DMS 273 (cell line): ENCODE measurements around the gene KIAA2012.
"Not testable (repeated sequence)": the region's sequence is repeated elsewhere in the genome, so short reads cannot be mapped to it uniquely, and the experiment has no call there.

ENCODE experiments used
- DNase-seq: peaks from one replicate; lab custom pipeline; 2025; ENCODE audit not compliant: unreplicated experiment; lab: John Stamatoyannopoulos, UW

Gene KIAA2012

DNA sequence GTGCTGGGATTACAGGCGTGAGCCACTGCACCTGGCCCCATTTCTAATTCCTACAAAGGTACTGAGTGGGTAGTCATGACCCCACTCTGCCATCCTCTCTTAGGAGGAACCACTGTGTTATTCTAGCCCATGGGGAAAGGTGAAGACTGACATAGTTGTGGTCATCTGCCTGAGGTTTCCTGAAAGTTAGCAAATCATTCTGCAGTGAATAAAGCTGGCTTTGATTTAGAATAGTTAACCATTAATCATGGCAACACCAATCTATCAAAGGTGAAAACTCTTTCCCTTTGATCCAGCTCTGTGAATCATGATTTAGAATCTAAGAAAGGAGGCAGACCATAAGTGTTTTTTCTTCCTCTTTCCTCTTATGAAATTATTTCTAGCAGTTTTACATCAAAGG is 114.5 kb downstream of the KIAA2012 start:
- DNase-seq: no peak

DNA sequence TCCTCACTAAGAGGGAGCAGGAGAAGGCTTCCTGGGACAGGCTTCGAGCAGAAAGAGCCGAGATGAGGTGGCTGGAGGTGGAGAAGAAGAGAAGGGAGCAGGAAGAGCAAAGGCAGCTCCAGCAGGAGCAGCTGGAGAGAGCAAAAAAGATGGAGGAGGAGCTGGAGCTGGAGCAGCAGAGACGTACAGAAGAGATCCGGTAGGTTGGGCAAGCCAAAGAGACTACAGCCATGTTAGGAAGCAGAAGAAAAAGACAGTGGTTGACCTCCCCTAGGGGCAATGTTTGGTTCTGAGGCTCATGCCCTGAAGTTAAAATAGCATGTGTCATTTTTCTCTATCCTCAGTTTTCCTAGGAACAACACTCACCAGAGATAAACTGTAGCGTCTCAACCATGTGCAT is 120.2 kb downstream of the KIAA2012 start:
- DNase-seq: no peak

DNA sequence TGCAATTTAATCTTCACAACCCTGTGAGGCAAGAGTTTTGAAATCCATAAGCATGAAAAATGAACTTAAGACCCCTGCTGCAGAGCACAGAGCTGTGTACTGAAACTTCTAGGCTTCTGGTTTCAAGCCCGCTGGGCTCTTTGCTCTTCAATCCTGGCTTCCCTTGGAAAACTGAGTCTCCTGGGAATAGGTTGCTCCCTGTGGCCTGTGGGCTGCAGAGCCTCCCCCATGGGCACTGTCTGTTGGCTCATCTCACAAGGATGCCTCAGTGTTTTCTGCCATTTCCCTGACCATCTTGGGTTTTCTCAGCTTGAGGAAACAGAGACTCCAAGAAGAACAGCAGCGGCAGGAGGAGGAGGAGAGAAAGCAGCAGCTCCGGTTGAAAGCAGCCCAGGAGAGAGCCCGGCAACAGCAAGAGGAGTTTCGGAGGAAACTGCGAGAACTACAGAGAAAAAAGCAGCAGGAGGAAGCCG is 120.9 kb downstream of the KIAA2012 start:
- DNase-seq: no peak

DNA sequence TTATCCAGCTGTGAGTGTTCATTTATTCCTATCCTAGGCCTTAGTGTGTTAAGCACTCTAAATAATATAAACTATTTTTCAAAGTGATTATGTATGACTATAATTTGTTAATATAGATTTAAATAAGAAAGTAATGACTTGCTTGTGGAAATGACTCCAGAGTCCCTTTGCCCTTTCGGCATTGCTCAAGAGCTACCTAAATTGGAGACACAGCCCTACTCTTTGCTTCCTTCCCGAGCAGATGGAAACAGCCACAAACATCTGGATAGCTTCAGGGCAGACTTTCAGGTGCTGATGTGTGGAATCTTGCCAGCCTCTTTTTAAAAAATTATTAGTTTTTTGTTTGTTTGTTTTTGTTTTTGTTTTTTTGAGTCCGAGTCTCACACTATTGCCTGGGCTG is 121.4 kb downstream of the KIAA2012 start:
- no peak for DNase-seq

DNA sequence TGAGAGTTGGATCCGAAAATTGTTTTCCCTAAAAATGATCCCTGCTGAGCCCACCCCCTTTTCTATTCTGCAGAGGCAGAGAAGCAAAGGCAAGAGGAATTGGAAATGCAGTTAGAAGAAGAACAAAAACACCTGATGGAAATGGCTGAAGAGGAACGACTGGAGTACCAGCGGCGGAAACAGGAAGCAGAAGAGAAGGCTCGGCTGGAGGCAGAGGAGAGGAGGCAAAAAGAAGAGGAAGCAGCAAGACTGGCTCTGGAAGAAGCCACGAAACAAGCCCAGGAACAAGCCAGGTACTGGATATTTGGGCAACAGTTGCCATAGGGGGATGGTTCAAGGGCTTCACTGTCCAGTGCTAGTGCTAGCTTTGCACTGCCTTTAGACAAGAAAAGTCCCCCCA is 123.7 kb downstream of the KIAA2012 start:
- DNase-seq: no peak

DNA sequence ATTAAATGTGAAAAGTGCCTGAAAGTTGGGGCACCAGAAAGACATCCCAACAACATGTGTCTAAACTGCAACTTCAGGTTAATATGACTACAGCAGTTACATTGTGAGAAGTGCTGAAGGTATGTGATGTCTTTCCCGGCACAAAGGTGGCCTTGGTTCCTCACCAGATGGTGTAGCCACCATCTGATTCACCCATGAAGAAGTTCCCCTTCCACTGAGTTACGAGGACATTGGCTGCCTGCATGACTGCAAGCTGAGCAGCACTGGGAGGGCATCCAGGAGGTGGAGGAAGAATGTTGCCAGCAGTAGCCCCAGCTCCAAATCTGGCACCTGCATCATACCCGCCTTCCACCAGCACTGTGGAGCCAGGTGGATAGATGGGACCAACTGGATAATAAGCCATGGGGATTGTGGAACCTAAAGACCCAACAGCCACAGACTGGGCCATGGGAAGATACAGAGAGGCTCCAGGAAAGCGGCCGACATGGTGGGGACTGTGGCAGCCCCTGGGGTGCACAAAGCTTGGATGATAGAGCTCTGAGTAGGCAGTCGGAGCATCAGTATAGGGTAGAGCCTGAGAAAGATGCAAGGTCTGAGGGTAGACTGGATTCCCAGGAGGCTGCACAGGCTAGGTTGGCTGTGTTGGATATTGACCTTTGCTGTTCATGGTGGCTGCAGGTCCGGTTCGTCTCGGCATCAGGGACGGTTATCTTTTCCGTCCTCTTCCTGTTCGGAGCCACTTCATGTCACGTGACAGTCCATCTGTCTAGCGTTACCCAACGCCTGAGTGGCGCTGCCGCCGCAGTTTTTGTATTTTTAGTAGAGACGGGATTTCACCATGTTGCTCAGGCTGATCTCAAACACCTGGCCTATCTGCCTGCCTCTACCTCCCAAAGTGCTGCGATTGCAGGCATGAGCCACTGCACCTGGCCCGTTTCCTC is 128.4 kb downstream of the KIAA2012 start:
- DNase-seq: no peak

DNA sequence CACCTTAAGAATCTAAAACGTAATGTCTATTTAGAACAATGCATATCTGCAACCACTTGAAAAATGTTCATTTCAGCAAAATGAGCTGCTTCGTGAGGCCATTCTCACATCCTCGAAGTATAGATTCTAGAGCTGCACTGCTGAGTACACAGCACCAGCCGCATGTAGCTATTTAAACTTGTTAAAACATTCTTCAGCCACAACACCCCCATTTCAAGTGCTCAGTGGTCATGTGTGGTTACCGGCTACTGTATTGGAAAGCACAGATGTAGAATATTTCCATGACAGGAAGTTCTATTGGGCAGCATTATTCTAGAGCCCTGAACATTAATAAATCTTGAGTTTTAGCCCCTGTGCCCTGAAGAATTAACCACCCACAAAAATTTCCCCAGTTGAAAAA is 130.3 kb downstream of the KIAA2012 start:
- DNase-seq: no peak

DNA sequence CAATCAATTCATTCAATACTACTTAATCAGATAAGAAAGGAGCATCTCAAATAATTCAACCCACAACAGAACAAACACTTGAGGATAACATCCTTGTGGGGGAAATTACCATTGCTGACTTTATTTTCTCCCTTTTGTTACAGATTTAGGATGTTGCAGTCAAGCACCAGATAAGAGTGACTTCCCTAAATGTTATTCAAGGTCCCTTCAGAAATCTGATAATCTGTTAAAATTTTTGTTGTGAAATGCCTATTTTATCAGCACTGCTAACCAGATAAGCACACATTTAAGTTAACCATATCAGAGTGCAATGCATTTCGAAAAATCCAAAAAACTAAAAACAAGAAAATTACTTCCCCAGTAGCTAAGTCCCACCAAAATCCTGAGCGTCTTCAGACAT is 131.8 kb downstream of the KIAA2012 start:
- DNase-seq: no peak

DNA sequence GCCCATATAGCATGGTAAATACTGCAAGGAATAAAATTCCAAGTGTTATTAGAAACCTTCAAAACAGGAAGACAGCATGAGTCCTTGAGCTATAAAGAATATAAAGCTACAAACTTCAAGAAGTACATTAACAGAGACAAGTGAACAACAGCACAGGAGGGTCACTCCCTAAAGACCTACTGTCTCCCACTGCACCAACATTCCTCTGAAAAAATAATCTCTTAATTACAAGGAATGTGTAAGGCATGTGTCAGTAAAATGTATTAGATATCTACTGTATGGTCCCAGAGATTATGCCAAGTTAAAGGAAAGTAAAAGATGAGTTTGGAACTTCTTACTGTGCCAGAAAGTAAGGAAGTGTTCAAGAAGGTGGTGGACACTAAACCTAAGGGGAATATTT is 135.5 kb downstream of the KIAA2012 start:
- no peak for DNase-seq

DNA sequence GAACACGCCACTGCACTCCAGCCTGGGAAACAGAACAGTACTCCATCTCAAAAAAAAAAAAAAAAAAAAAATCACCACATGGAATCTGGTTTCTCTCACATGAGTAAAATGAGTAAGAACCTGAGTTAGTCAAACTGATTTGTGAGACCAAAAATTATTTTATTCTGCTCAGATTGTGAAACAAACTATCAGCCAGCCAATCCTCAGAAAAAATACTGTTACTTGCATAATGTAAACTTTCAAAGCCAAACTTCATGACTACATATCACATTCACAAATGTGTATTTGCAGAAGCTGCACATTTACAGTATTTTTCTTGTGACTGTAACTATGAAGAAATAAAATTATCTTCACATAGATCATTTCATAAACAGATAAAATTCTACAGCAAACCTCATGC is 142.1 kb downstream of the KIAA2012 start:
- no peak for DNase-seq

DNA sequence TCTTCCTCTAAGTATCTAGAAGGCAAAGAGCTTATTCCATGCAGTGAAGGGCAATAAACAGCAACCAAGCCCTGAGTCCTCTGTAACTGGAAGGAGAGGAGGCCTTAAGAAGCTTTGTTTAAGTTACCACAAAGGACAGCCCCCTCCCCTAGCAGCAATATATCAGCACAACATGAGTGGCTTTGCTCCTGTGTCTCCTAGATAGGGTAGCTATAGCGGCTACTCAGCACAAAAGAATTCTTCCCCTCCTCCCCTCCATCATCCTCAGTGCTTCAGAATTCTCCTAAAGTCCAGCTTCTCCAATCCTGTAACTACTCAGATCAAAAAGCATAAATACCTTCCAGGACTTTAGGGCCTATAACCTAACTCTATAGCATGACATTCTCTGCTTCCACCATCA is 148.8 kb downstream of the KIAA2012 start:
- no peak for DNase-seq

DNA sequence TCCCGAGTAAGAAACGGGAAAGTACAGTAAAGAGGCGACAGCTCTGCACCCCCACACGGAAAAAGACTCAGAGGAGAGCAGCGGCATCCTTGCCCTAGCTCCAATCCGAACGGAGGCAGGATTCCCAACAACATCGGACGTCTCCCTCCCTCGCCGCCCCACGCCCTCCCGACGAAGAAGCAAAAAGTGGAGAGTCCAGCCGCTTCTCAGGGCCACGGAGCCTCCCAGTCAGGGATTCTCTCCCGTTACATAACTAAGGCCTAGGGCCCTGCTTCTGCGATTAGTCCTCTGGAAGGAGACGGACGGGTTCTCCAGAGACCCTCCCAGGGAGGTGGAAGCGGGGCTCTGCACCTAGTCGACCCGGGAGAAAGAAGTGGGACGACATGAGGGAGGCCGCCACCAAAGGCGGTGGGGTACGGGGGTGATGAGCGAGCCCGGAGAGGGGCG is 164.8 kb downstream of the KIAA2012 start:
- DNase-seq: peak; percentile 68

DNA sequence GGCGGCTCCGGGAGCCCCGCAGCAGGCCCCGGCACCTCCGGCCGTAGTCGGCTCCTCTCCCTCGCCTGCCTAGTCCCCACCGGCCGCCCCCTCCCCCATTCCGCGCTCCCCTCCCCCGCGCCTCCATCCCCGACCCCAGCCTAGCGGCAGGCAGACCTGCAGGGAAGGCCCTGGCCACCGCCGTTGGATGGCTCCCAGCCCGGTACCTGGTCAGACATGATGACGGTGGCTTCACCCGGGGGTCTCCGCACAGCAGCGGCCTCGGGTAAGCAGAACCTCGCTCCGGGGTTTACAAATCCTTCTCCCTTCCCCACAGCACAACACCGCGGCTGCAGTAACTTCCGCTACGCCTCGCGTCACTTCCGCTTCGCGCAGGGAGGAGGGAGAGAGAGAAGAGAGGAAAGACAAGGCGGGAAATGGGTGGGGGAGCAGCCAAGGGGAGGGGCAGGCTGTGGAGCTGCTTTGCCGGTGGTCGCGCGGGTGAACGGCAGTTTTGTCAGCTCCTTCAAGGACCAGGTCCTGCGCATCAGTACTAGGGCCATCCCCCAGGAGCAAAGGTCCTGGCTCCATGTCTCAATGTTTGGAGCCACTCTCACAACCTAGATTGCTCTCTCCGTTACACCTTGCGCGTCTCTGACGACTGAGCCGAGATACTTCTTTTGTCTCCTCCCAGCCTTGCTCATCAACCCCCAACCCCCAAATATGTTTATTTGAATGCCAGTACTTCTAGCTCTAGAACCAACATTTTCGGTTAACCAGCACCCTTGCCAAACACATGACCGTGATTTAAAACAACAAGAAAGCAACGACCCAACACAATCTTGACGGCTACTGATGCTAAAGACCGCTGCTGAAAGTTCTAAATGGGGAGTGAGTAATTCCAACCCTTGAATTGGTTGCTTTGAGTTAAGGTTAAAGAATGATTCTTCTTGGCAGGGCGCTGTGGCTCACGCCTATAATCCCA is 165.5 kb downstream of the KIAA2012 start, which contains the start of gene SUMO1:
Gene SUMO1, minus strand, starts transcription at position 364 of the 964 bp plus-strand sequence. Its CDS starts 146 bp downstream, at position 218.
- peak; percentile 97 for DNase-seq

DNA sequence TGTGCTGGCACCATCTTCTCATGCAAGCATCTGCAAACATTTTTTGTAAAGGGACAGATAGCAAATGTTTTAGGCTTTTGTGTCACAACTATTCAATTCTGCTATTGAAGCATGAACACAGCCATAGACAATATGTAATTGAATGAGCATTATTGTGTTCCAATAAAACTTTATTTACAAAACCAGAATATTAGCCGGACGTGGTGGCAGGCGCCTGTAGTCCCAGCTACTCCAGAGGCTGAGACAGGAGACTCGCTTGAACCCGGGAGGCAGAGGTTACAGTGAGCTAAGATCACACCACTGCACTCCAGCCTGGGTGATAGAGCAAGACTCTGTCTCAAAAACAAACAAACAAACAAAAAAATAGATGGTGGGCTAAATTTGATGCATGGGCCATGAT is 174.7 kb downstream of the KIAA2012 start:
- DNase-seq: not testable (repeated sequence)

DNA sequence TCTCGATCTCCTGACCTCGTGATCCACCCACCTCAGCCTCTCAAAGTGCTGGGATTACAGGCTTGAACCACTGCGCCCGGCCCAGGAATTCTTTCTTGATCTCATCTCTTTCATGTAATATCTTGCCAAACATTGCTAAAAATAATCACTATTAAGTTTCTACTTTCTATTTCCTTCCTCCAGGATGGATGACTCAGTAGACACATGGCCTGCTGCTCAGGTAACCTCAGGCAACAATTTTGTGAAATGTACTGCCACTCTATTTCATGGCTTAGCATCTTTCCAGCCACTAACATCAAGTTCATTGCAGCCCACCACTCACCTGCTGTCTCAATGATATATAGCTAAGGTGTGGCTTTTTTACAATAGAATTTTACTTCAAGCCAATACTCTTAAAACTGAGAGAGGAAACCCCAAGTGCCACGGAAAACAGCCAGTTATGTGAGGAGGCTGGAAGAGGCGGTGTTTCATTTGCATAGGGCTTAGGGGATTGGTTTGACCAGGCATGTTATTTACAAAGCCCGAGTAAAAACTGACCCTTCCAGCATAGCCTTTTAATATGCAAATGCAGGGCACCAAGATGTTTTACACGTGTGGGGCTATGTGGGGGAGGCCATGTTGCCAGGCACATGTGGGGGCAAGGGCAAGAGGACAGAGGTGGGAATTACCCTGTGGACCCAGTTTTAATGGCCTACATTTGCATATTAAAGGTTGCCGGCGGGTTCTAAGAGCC is 176.6 kb downstream of the KIAA2012 start:
- no peak for DNase-seq

DNA sequence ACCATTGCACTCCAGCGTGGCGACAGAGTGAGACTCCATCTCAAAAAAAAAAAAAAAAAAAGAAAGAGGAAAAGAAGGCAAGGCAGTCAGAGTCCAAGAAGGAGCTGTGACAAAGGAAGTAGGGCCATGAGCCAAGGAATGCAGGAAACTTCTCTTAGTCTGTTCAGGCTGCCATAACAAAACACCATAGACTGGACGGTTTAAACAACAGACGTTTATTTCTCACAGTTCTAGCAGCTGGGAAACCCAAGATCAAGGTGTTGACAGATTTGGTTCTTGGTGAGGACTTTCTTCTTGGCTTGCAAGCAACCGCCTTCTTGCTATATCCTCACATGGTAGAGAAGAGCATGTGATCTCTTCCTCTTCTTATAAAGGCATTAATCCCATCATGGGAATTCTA is 178.4 kb downstream of the KIAA2012 start:
- no peak for DNase-seq
